ENCODE data around the gene NUDCD3.

NUDCD3 gene

DNA sequence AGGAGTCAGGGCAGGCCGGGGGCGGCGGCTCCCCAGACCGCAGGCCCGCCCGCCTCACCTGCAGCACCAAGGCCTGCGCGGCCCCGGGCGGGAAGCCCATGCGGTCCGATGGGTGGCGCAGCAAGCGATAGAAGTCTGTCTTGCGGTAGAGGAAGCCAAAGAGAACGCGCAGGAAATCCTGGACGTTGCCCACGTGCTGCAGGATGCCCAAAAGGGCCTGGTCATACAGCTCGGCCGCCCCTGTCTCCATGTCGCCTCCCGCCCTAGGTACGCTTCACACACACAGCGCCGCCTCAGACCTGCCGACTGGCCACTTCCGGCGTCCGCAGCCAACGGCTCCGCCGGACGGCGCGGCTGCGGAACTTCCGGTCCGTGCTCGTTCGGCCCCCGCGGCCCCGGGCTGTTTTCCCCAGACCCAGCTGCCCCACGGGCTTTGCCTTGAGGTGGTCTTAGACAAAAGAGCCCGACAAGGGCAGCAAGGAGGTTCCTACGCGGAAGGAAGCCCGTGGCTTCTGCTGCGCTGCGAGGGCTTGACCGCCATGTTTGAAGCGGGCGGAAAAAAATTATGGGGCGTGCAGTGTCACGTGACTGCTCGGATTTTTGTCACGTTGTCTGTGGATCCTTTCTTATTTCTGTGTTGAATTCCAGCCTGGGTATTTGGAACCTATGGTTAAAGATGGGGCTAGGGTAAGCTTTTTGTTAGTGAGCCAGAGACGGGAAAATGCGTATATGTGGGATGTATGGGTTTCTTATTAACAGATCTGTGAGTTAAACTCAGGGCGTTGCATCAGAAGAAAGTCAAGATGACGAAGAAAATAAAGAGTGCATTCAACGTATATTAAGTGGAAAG, at the start of gene NUDCD3:
Gene NUDCD3, minus strand, starts transcription at position 308 of the 850 bp plus-strand sequence. Its CDS starts 58 bp downstream, at position 250.
- peak within 1 kb of the TSS; percentile 84 for H3K4me3 ChIP-seq (ENCODE audit: low read depth, low read length)
- DNase-seq (ENCODE audit: low read depth): no peak

DNA sequence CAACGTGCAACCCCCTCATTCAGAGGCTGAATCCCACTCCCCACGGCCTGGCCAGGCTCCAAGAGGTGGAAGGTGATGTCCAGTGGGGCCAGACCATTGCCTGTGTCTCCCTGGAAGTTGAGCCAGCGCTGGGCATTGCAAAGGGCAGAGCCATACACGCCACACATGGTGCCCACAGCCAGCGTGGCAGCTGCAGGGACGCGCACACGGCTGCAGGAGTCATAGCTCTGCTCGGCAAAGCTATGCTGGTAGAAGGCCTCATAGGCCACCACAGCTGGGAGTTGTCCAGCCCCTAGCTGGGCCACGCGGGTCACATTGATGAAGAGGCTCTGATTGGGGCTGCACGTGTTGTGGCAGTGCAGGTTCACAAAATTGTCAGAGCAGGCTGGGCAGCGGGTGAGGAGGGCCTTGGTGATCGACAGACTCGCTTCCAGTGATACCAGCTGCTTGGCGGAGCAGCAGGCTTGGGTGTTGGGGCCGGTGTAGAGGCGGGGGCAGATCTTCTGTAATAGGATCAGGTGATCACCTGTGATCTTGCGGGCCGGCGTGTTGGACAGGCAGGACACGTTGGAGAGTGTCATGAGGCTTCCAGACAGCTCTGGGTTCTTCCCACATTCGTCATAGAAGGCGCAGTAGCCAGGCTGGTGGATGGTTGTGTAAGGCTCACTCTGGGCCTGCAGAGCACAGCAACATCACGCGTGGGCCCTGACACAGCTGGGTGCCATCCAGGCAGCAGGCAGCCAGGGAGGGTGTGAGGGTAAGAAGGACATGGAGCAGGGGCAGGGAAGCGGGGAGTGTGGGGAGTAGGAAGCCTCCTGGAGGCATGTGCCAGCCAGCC, 49.4 kb upstream of the NUDCD3 start:
- no peak for DNase-seq (ENCODE audit: low read depth)
- H3K4me3 ChIP-seq (ENCODE audit: low read depth, low read length): no peak overlapping the region

DNA sequence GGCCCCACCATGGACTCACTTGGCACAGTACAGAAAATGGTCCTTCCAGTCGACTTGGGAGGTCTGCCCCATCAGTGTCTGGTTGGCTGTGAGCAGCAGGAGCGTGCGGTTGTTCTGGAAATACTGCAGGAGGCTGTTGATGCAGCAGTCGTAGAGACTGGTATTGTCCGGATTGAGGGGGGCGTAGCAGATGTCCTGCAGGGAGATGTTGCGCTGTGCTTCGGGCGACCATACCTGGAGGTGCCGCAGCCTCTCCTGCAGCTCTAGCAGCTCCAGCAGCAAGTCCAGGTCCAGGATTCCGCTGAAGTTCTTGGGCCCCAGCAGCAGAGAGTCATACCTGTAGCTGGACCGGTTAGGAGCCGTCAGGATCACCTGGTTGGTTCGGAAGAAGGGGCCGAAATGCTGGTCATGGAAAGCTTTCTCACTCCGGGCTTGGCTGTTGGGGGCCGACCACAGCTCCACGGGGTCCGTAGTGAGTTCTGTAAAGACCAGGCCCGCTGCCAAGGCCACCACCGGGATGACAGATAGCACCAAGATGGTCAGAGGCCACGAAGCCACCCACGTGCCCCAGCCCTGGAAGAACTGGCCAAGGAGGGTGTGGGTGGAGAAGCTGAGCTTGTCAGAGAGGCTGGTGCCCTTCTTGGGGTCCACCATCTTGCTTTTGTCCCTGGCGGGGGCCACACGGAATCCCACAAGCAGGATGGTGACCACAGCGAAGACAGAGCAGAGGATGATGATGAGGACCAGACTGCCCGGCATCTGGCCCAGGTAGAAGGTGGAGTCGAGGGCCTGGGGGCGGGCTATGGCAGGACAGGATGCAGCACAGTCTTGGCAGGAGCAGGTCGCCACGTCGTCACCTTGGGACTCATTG, 48.6 kb upstream of the NUDCD3 start:
- H3K4me3 ChIP-seq (ENCODE audit: low read depth, low read length): no peak overlapping the region

DNA sequence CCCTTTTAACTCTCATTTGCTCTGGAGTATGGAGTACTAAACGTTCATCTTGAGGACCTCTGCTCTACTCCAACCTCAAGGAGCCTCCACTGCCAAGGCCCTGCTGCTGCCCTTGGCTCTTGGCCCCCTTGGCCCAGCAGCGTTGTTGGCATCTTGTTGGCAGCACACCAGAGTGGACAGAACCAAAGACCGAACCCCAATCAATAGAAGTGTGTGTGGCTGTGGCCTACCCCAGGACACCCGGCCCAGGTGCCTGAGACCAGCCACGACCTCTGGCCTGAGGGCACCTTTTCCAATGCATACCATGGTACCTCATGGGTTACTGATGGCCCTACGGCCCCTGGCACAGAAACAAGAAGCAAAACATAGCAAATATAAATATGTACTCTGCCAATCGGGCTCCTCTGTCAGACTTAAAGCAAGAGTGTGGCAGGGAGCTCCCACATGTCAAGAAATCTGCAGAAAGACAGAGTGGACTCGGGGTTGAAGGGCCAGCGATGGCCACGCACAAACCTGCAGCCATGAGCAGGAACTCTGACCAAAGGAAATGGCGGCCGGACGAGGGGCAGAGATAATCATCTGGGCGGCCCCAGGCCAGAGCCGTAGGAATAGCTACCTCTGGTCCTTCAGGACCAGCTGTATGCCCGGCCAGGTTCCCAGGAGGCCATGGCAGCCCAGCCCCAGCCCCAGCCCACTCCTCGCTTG, 47.8 kb upstream of the NUDCD3 start:
- H3K4me3 ChIP-seq (ENCODE audit: low read depth, low read length): no peak overlapping the region
- no peak for DNase-seq (ENCODE audit: low read depth)

More for the DNA sequence above, 48.6 kb upstream of the NUDCD3 start:
- no peak for DNase-seq (ENCODE audit: low read depth)

DNA sequence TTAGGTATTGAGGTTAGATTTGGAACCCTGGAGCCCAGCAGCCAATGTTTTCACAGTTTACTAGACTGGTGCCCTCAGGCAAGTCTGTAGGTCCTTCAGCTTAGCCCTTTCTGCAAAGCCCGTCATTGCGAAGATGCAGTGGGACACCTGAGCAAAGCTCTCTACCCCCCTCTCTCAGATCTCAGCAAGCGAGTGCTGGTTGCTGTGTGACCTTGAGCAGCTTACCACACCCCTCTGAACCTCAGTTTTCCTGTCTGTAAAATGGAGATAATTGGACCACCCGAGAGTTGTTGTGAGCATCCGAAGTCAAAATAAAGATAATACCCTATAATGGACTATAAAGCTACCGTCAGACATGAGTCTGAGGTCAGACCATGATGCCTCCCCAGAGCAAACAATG, 47.0 kb upstream of the NUDCD3 start:
- DNase-seq (ENCODE audit: low read depth): no peak

DNA sequence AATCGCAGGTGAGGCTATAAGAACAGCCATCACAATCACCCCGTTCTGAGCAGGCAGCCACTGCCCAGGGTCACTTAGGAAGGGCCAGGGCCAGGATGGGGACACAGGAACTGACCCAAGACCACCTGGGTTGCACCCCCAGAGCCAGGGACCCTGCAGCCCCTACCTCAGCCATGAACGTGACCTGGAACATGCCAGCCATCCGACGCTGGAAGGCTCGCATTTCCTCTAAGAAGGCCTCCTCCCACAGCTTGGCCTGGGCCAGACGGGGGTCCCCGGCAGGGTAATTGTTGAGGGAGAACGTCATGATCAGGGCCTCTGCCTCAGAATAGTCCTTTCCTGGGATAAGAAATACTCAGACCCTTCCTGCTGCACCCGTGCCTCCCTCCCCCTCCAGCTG, 45.6 kb upstream of the NUDCD3 start:
- no peak overlapping the region for H3K4me3 ChIP-seq (ENCODE audit: low read depth, low read length)

More for the DNA sequence above, 47.0 kb upstream of the NUDCD3 start:
- H3K4me3 ChIP-seq (ENCODE audit: low read depth, low read length): no peak overlapping the region

DNA sequence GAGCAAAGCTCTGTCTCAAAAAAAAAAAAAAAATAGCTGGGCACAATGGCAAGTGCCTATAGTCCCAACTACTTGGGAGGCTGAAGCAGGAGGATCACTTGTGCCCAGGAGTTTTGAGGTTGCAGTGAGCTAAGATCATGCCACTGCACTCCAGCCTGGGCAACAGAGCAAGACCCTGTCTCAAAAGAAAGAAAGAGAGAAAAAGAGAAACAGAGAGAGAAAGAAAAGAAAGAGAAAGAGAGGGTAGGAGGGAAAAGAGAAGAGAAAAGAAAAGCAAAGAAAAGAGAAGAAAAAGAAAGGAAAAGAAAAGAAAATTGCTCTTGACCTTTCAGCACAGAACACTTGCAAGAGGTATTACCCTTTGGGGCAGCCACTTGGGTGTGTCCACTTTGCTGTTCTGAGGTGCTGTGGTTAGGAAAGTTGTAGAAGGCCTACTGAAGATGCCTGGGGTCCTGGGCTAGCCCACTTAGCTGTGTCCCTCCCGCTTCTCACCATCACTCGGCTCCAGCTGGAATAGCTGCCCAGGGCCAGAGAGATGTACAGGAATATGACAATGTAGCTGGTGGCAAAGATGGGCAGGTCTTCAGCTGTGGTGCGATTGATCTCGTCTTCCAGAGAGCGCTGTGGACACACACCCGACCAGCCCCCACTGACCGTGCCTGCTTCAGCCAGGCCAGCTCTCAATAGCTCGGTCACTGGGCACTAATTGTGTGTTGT, 45.0 kb upstream of the NUDCD3 start:
- no peak for DNase-seq (ENCODE audit: low read depth)
- no peak overlapping the region for H3K4me3 ChIP-seq (ENCODE audit: low read depth, low read length)

More for the DNA sequence above, 45.6 kb upstream of the NUDCD3 start:
- DNase-seq (ENCODE audit: low read depth): no peak

DNA sequence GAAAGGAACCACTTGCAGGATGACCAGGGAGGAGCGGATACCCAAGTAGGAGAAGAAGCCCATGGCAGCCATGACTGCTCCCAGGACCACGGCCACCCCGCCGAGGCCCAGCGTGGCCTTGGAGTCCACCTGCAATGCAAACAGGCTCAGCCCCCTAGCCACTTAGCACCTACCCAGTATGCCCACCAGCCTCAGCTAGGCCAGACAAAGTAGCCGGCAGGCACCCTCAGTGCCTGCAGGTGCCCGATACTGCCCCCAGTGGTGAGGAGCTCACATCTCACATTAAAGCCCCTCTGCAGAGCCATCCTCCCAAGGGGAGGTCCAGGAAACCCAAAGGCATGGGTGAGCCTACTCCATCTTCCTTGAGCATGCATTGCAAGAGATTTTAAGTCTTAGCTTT, 44.0 kb upstream of the NUDCD3 start:
- DNase-seq (ENCODE audit: low read depth): no peak
- no peak overlapping the region for H3K4me3 ChIP-seq (ENCODE audit: low read depth, low read length)

DNA sequence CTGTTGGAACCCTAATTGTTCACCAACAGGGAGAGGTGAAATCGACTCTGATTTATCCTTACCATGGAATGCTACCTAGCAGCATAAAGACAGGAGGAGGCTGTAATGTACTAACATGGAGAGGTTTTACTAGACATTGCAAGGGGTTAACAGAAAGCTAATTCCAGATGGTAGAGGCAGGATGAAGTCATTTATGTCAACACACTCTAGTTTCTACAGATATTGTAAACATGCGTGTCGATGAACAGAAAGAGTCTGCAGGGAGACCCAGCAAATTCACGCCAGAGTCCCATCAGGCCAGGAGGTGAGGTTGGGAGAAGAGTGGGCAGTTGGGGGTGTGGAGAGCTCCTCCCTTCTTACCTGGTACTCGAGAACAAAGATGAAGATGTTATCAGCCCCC, 43.6 kb upstream of the NUDCD3 start:
- H3K4me3 ChIP-seq (ENCODE audit: low read depth, low read length): no peak overlapping the region
- no peak for DNase-seq (ENCODE audit: low read depth)

DNA sequence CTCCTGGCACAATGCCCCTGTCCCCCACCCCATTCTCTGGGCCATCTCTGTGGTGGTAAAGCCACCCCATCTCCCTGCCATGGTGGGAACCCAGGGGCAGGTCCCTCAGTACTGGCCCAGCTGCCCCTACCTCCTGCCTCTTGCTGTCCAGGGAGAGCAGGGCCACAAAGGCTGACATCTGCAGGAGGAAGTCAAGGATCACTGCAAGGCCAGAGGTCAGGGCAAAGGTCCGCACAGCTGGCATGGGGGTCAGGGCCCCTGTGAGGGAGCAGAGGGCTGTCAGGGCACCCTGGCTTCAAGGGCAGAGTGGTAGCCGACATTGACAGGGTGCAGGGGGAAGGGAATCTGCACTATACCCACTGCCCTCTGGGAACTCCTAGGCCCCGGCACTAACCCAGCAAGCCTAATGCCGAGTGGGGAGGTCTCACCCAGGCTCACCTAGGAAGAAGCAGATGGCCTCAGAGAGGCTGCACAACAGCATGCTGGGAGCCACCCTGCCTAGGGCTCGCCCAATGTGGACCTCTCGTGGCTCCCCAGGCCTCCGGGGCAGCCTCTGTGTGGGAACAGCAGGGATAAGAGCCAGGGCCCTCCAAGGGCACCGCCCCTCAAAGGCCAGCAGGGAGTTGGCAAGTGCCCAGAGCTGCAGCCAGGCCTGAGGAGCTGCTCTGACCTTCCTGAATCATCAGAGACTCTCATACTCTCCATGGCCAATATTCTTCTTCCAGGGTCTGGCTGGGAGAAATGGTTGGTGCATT, 43.0 kb upstream of the NUDCD3 start:
- no peak overlapping the region for H3K4me3 ChIP-seq (ENCODE audit: low read depth, low read length)
- no peak for DNase-seq (ENCODE audit: low read depth)

DNA sequence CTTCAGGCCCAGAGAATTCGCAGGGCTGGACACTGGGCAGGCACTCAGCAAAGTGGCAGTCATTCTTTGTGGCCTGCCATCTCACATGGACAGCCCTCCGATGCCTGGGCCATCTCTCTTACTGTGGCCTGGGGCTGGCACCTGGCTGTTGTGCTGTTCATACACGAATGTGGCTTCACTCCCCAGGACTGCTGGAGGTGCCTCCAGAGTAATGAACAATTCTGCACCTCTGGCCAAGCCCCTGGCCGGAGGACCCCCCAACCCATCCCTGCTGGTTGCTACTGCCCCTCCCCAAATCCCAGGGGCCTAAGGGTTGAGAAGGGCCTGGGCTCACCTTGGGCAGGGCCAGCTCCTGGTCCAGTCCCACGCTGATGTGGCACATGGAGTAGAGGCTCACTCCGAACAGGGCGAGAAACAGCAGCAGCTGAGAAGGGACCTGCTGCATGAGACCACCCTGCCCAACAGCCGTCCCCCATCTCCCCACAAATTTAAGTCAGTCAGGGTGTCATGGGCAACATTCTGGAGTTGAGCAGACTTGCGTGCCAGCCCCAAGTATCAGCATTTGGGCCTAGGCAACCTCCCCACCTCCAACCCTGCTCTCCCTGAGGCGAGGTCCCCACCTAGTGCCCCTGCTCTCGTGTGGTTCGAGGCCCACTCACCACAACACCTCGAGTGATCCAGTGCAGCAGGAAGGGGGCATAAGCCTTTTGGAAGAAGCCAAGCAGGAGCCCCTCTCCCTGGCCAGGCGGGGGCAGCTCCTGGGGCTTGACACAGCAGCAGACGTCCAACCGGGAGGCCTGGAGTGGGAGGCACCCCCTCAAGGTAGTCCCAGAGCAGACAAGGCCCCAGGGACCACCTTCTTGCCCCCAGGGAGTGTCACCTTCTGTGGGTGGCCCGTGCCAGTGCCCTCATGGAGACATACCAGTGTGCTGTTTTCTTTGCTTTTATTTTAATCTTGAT, 41.2 kb upstream of the NUDCD3 start:
- no peak overlapping the region for H3K4me3 ChIP-seq (ENCODE audit: low read depth, low read length)
- DNase-seq (ENCODE audit: low read depth): no peak

DNA sequence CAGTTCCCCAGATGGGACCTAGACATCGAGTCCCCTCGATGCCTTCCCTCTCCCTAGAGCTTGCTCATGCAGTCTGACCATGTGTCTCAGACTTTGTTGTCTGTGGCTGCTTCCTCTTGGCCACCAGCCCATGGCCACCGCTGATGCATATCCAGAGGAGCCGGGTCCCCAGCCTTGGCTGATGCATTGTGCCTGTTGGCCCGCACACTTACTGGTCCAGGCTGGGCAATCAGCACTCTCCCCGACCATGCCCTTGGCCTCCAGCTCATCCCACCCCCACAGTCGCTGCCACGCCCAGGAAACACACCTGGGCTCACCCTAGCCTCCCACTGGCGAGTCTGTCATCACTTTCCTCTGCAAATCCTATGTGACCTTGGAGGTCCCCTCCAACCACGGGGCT, 40.5 kb upstream of the NUDCD3 start:
- no peak overlapping the region for H3K4me3 ChIP-seq (ENCODE audit: low read depth, low read length)
- DNase-seq (ENCODE audit: low read depth): no peak

DNA sequence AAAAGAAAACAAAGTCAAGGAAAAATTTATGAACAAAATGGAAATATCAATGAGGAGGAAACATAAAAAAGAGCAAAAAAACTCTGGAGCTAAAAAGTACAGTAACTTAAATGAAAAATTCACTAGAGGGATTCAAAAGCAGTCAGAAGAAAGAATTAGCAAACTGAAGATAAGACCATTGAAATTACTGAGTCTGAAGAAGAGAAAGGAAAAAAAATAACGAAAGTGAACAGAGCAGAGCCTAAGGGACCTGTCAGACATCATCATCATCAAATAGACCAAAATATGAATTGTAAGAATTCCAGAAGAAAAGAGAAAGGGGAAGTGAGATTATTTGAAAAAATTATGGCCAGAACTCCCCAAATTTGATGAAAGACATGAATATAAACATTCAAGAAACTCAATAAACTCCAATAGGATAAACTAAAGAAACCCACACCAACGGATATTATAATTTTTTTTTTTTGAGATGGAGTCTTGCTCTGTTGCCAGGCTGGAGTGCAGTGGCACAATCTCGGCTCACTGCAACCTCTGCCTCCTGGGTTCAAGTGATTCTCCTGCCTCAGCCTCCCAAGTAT, 34.4 kb upstream of the NUDCD3 start:
- no peak for DNase-seq (ENCODE audit: low read depth)
- H3K4me3 ChIP-seq (ENCODE audit: low read depth, low read length): no peak overlapping the region

DNA sequence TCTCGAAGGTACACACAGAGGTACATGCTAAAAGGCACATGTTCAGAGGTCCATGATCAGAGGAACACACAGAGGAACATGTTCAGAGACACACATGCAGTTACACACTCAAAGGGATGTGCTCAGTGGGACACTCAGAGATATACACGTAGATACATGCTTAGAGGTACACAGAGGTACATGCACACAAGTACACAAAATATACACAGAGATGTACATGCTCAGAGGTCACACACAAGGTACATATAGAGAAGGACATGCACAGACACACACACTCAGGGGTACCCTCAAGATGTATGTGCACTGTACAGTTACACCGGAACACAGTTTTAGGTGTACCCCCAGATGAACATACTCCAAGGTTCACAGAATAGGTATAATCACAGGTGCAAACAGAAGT, 31.9 kb upstream of the NUDCD3 start:
- H3K4me3 ChIP-seq (ENCODE audit: low read depth, low read length): no peak overlapping the region
- DNase-seq (ENCODE audit: low read depth): no peak

DNA sequence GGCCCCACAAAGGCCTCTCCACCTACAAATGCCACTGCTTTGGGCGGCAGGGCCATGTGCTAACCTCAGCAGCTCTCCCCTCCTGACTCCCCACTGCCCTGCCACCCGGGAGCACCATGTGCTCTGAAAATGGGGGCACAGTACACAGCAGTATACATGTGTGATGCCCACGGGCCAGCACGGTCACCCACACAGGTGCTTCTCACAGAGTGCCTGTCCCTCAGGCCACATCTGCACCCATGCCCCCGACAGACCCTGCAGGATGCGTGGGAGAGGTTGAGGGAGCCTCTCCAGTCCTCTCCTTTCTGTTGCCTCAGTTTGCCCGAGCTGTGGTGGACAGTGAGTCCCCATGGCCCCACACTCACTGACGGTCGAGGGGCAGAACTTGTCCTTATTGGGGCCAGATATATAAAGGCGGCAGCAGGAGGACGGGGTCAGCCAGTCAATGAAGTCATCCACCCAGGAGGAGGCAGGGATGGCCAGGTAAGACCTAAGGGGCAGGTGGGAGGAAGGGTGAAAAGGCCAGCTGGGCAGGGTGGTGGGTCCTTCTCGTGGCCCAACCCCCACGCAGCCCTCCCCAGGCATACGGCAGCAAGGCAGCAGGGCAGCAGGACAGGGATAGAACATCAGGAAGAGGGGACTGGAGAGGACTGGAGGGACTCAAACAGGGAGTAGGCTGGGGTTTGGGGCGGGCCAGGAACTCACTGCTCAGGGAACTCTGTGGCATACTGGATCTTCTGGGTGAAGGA, 31.1 kb upstream of the NUDCD3 start:
- DNase-seq (ENCODE audit: low read depth): no peak
- H3K4me3 ChIP-seq (ENCODE audit: low read depth, low read length): no peak overlapping the region

DNA sequence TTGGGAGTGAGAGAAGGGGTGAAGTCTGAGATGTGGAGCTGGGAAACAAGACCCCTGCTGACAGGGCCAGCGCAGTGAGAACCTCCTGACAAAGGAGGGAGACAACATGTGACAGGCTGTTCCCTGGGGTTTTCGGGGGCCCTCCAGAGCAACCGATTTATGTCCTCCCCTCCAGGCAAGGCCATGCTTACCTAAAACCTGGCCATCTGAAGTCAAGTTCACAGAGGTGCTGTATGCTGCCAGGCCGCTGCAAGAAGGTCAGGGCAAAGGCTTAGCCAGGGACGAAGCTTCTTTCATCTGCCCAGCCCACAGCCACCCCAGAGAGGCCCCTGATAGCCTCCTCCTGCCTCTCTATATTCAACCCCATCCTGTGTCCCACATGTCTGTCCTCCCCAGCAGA, 30.1 kb upstream of the NUDCD3 start:
- no peak for DNase-seq (ENCODE audit: low read depth)
- H3K4me3 ChIP-seq (ENCODE audit: low read depth, low read length): no peak overlapping the region
